Nephron progenitor cell (in vitro differentiated cells): ENCODE data around the gene JSRP1.

Source experiments
- DNase-seq: peaks from one replicate; pipeline ENCODE4 v3.0.0; 2021
- H3K27ac Mint-ChIP-seq: 2 replicates; pipeline ENCODE4 v1.8.0; 2021; ENCODE audit warnings: mild to moderate bottlenecking, moderate library complexity, mixed read lengths
- H3K27me3 Mint-ChIP-seq: 2 replicates; pipeline ENCODE4 v1.8.0; 2021; ENCODE audit warnings: mild to moderate bottlenecking, low read depth, mixed read lengths; ENCODE audit not compliant: poor library complexity
- H3K36me3 Mint-ChIP-seq: 2 replicates; pipeline ENCODE4 v1.8.0; 2021; ENCODE audit warnings: low read depth, mixed read lengths
- H3K4me1 Mint-ChIP-seq: 2 replicates; pipeline ENCODE4 v1.8.0; 2021; ENCODE audit warnings: mixed read lengths
- H3K4me3 Mint-ChIP-seq: 2 replicates; pipeline ENCODE4 v1.8.0; 2021; ENCODE audit warnings: mild to moderate bottlenecking, moderate library complexity, mixed read lengths
- H3K9me3 Mint-ChIP-seq: 2 replicates; pipeline ENCODE4 v1.8.0; 2021; ENCODE audit warnings: mild to moderate bottlenecking, moderate library complexity, mixed read lengths
- CTCF ChIP-seq: fragments of 200-600 bp; sonication (generic); IDR thresholded peaks from 2 replicates; pipeline ENCODE4 v1.5.0; 2021; ENCODE audit warnings: antibody characterized with exemption

Gene JSRP1

GRCh38 chr19:2255982-2256685 lies at the start of gene JSRP1:
TSS of gene JSRP1 (minus strand) at chr19:2256417. CDS start at chr19:2255314, 1,103 bp downstream.
- Mint-ChIP-seq H3K36me3 (no peaks in the 10 kb centered on the region), H3K27me3 (peaks cover 29% of the 10 kb centered on the region), H3K27ac (no peak within 1 kb of the TSS), H3K4me3 (no peak within 1 kb of the TSS), H3K9me3 (no peaks in the 10 kb centered on the region), H3K4me1 (peaks cover 4% of the 10 kb centered on the region)
- DNase-seq: no peak
- TF ChIP-seq CTCF: no peak

- DNase-seq: no peak
- Mint-ChIP-seq H3K4me1 (peaks cover 25% of the 10 kb centered on the region), H3K27me3 (peaks cover 65% of the 10 kb centered on the region), H3K9me3 (peaks cover 3% of the 10 kb centered on the region), H3K27ac (no peak overlapping the region), H3K36me3 (no peaks in the 10 kb centered on the region), H3K4me3 (no peak overlapping the region)
- TF ChIP-seq CTCF: no peak
These were observed 49.4 kb upstream of the JSRP1 start for GRCh38 chr19:2305452-2306280.

GRCh38 chr19:2303211-2303798 lies 47.1 kb upstream of the JSRP1 start:
- TF ChIP-seq CTCF: no peak
- no peak overlapping the region for H3K4me3 Mint-ChIP-seq
- peaks cover 3% of the 10 kb centered on the region for H3K9me3 Mint-ChIP-seq
- DNase-seq: no peak
- no peak overlapping the region for H3K27ac Mint-ChIP-seq
- peaks cover 26% of the 10 kb centered on the region for H3K4me1 Mint-ChIP-seq
- no peaks in the 10 kb centered on the region for H3K36me3 Mint-ChIP-seq
- H3K27me3 Mint-ChIP-seq: peaks cover 49% of the 10 kb centered on the region

- TF ChIP-seq CTCF: no peak
- H3K4me1 Mint-ChIP-seq: peaks cover 26% of the 10 kb centered on the region
- H3K4me3 Mint-ChIP-seq: peak overlapping the region; percentile 22
- no peaks in the 10 kb centered on the region for H3K36me3 Mint-ChIP-seq
- peak; percentile 76 for DNase-seq
- H3K27me3 Mint-ChIP-seq: peaks cover 46% of the 10 kb centered on the region
- peaks cover 3% of the 10 kb centered on the region for H3K9me3 Mint-ChIP-seq
- H3K27ac Mint-ChIP-seq: no peak overlapping the region
These were observed 46.3 kb upstream of the JSRP1 start for GRCh38 chr19:2302319-2303210.

- peaks cover 25% of the 10 kb centered on the region for H3K4me1 Mint-ChIP-seq
- H3K36me3 Mint-ChIP-seq: no peaks in the 10 kb centered on the region
- no peak overlapping the region for H3K27ac Mint-ChIP-seq
- no peak for TF ChIP-seq CTCF
- H3K27me3 Mint-ChIP-seq: peaks cover 33% of the 10 kb centered on the region
- no peak overlapping the region for H3K4me3 Mint-ChIP-seq
- no peak for DNase-seq
- peaks cover 3% of the 10 kb centered on the region for H3K9me3 Mint-ChIP-seq
These were observed 44.3 kb upstream of the JSRP1 start for GRCh38 chr19:2300533-2300932.
